Small intestine (tissue), 16 donors: ENCODE results near the gene SKI. TPM values are rescaled to one million over a fixed set of nuclear protein-coding genes. Genes with fewer than 3 reads are reported as not detected.

ENCODE experiments used
- DNase-seq, 2 donors: peaks; one replicate each; pipeline versions ENCODE4 v3.0.0 to v3.0.0-alpha.2; 2013
- FAIRE-seq: peaks from 2 replicates; lab custom pipeline; 2012; peaks lifted over from hg19 to GRCh38; lab: Jason Lieb, UNC
- H3K27ac ChIP-seq, 3 donors: one replicate each; pipeline ENCODE4 v1.5.1; 2013; ENCODE audit warnings: low read length in 2 of 3, mild to moderate bottlenecking in 2 of 3, control low read depth in 1 of 3, inconsistent platforms in 1 of 3, low read depth in 1 of 3, moderate library complexity in 1 of 3
- H3K27me3 ChIP-seq, 3 donors: one replicate each; pipeline ENCODE4 v1.6.1; 2013; ENCODE audit warnings: low read length in 3 of 3, inconsistent platforms in 1 of 3; ENCODE audit not compliant: control insufficient read depth in 3 of 3, insufficient read depth in 3 of 3
- H3K36me3 ChIP-seq, 3 donors: one replicate each; pipeline ENCODE4 v1.6.1; 2013; ENCODE audit warnings: low read length in 3 of 3, inconsistent platforms in 1 of 3, low read depth in 1 of 3, mild to moderate bottlenecking in 1 of 3, moderate library complexity in 1 of 3; ENCODE audit not compliant: control insufficient read depth in 3 of 3, insufficient read depth in 2 of 3
- H3K4me1 ChIP-seq, 3 donors: one replicate each; pipeline ENCODE4 v1.6.1; 2013; ENCODE audit warnings: low read length in 2 of 3, inconsistent platforms in 1 of 3, low read depth in 1 of 3, mild to moderate bottlenecking in 1 of 3, moderate library complexity in 1 of 3; ENCODE audit not compliant: control insufficient read depth in 3 of 3, insufficient read depth in 2 of 3
- H3K4me3 ChIP-seq, 3 donors: one replicate each; pipeline ENCODE4 v1.5.1; 2013; ENCODE audit warnings: low read length in 3 of 3, control low read depth in 1 of 3, inconsistent platforms in 1 of 3, low read depth in 1 of 3, mild to moderate bottlenecking in 1 of 3, moderate library complexity in 1 of 3
- H3K9me3 ChIP-seq, 2 donors: one replicate each; pipeline ENCODE4 v1.6.1; 2013; ENCODE audit warnings: low read depth in 1 of 2, low read length in 1 of 2; ENCODE audit not compliant: control insufficient read depth in 2 of 2, insufficient read depth in 1 of 2
- WGBS, 3 donors: extraction: QIAGEN DNeasy Blood & Tissue Kit; methylation state at CpG; one replicate each; pipeline ENCODE4 v1.1.7; 2013; 5-methylcytosine and 5-hydroxymethylcytosine counted together
- long read RNA-seq, 10 donors: transcript quantifications; one replicate each; lab custom pipeline, GENCODE V29; 2026
- polyA plus RNA-seq, 4 donors: library from polyadenylated mRNA; stranded (reverse) in 3 of 4; unstranded in 1 of 4; fragments of 200-250 nt in 3 of 4; fragments of 120-200 nt in 1 of 4; gene quantifications; one replicate each; pipeline versions ENCODE4 v1.2.1 to v1.2.3, GENCODE V29; 2013
- donor health status: healthy with polysubstance abuse.
- donor health status: control.
- donor health status: control.
- donor health status: Bipolar disorder and iron deficiency.
- donor health status: healthy.

The SKI gene
- polyA plus RNA-seq, result 10 to 100 TPM in 2 of 4 donors, 1 to 10 TPM in 2; 4.2 to 45.1 (median 11.6) TPM
- long read RNA-seq, donor 1, result 0 reads
- long read RNA-seq, donor 2, full-length matches to known transcripts, result 1 of 1 reads
- long read RNA-seq, donor 2, partial matches to known transcripts, result 0 of 1 reads
- long read RNA-seq, donor 2, other reads (novel, unspliced or antisense), result 0 of 1 reads
- long read RNA-seq, donor 3, full-length matches to known transcripts, result 1 of 21 reads
- long read RNA-seq, donor 3, partial matches to known transcripts, result 20 of 21 reads
- long read RNA-seq, donor 3, other reads (novel, unspliced or antisense), result 0 of 21 reads
- long read RNA-seq, donor 4, result 0 reads
- long read RNA-seq, donor 5, full-length matches to known transcripts, result 1 of 1 reads
- long read RNA-seq, donor 5, partial matches to known transcripts, result 0 of 1 reads
- long read RNA-seq, donor 5, other reads (novel, unspliced or antisense), result 0 of 1 reads
- long read RNA-seq, donor 6, full-length matches to known transcripts, result 2 of 12 reads
- long read RNA-seq, donor 6, partial matches to known transcripts, result 10 of 12 reads
- long read RNA-seq, donor 6, other reads (novel, unspliced or antisense), result 0 of 12 reads
- long read RNA-seq, donor 7, result 0 reads
- long read RNA-seq, donor 8, result 0 reads
- long read RNA-seq, donor 9, result 0 reads
- long read RNA-seq, donor 10, full-length matches to known transcripts, result 4 of 40 reads
- long read RNA-seq, donor 10, partial matches to known transcripts, result 36 of 40 reads
- long read RNA-seq, donor 10, other reads (novel, unspliced or antisense), result 0 of 40 reads

DNA sequence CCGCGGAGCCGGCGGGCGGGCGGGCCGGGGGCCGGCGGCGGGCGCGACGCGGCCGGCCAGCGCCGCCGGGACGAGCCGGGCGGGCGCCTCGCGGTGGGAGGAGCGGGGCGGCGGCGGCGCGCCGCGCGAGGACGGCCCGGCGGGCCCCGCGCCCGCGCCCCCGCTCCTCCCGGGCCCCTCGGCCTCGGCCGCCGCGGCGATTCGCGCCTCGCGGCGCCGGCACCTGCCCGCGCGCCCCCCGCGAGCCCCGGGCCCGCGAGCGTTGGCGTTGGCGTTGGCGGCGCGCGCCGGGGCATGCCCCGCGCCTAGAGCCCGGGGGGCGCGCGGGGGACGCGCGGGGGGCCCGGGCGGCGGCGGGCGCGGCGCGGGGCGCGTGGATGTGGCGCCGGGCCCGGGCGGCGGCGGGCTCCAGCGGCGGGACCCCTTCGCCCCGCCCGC lies at the start of gene SKI:
SKI (plus strand) TSS at position 163 of the 438 bp plus-strand sequence. CDS start 448 bp downstream, outside the sequence.
- Histone ChIP-seq H3K36me3 (peaks cover 0 to 39% (median 0%) of the 10 kb centered on the region in 3 donors), H3K27me3 (no peaks in the 10 kb centered on the region), H3K27ac (peak within 1 kb of the TSS; percentile 97 to 98 (median 98)), H3K4me3 (peak within 1 kb of the TSS; percentile 74 to 84 (median 78)), H3K9me3 (no peaks in the 10 kb centered on the region), H3K4me1 (peaks cover 3 to 33% (median 8%) of the 10 kb centered on the region in 3 donors)
- FAIRE-seq, result no peak
- 1% methylated on average over 100 of the region's 100 CpGs; no CpG with 5 or more reads in 2 of the 3 donors for WGBS, 3 donors
- DNase-seq, result no peak

DNA sequence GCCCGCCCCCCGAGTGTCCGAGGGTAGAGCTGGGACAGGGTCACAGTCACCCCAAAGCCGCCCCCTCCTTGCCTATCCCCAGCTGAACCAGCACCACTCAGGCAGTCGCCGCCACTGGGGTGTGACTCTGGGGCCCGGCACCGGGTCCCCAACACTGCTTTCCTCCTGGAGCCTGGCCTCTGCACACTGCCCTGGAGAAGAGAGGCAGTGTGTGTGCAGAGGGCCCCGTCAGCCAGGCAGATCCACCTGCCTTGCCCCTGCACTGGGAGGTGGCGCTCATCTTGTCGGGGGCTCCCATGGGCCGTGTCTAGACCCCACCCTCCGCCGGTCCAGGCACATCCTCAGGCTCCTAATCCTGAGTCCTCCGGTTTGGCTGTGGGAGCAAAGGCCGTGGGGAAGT lies 49.2 kb upstream of the SKI start:
- Histone ChIP-seq H3K36me3 (peaks cover 0 to 94% (median 16%) of the 10 kb centered on the region in 3 donors), H3K4me1 (no peaks in the 10 kb centered on the region), H3K27ac (no peak overlapping the region), H3K27me3 (no peaks in the 10 kb centered on the region), H3K9me3 (no peaks in the 10 kb centered on the region), H3K4me3 (no peak overlapping the region)
- WGBS, 3 donors, result 87 to 90% (median 88%) methylated on average over 12 to 16 of the region's 16 CpGs
- no peak for FAIRE-seq
- DNase-seq, result no peak

DNA sequence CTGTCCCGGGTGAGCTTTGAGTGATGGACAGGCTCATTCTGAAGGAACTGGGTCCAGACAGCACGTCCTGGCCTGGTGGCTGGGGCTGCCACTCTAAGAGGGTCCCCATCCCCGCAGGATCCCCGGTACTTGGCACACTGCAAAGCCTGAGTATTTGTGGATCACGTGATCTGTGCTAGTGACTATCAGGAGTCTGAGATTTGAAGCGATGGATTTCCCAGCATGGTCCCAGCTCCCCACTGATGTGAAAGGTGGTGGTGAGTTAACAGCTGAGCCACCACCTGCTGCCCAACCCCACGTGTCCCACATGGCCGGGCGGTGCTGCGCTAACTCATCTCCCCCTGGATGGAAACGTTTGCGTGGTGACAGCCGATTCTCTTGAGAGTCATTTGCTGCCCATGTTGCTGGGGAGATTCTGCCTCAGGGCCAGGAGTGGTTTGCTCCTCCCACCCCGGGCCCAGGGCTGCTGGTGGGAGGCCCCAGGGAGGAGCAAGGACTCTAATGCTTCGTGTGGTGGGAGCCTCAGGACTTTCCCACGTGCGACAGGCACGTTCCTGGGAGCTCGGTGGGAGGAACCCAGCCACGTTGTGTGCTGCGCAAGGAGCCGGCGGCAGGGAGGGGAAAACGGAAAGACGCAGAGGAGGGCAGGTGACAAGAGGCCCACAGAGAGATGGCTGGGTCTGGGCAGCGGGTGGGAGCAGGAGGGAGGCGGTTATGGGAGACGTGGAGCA lies 48.7 kb upstream of the SKI start:
- DNase-seq, result no peak
- WGBS, 3 donors, result 76 to 79% (median 78%) methylated on average over 28 of the region's 28 CpGs

GRCh38 chr1:2180297-2181245 lies 47.5 kb upstream of the SKI start:
- Histone ChIP-seq H3K4me1 (no peaks in the 10 kb centered on the region), H3K27me3 (no peaks in the 10 kb centered on the region), H3K27ac (no peak overlapping the region), H3K36me3 (peaks cover 6 to 96% (median 16%) of the 10 kb centered on the region in 3 donors), H3K9me3 (no peaks in the 10 kb centered on the region), H3K4me3 (no peak overlapping the region)
- WGBS, 3 donors, result 91 to 93% (median 93%) methylated on average over 57 to 58 of the region's 58 CpGs
- FAIRE-seq (no peak), DNase-seq (no peak)

More for the DNA sequence above, 48.7 kb upstream of the SKI start:
- FAIRE-seq, result no peak
- Histone ChIP-seq H3K27ac (no peak overlapping the region), H3K27me3 (no peaks in the 10 kb centered on the region), H3K4me3 (no peak overlapping the region), H3K36me3 (peaks cover 0 to 94% (median 16%) of the 10 kb centered on the region in 3 donors), H3K4me1 (no peaks in the 10 kb centered on the region), H3K9me3 (no peaks in the 10 kb centered on the region)

GRCh38 chr1:2181271-2181670 lies 46.8 kb upstream of the SKI start:
- no peaks in the 10 kb centered on the region for H3K4me1 ChIP-seq
- H3K9me3 ChIP-seq, result no peaks in the 10 kb centered on the region
- no peak overlapping the region for H3K4me3 ChIP-seq
- FAIRE-seq (no peak), DNase-seq (no peak)
- no peak overlapping the region for H3K27ac ChIP-seq
- H3K36me3 ChIP-seq, result peaks cover 6 to 96% (median 20%) of the 10 kb centered on the region in 3 donors
- H3K27me3 ChIP-seq, result no peaks in the 10 kb centered on the region
- WGBS, 3 donors, result 92 to 97% (median 95%) methylated on average over 13 to 14 of the region's 14 CpGs

- WGBS, 3 donors, result 89 to 94% (median 93%) methylated on average over 11 of the region's 11 CpGs
- Histone ChIP-seq H3K4me1 (no peaks in the 10 kb centered on the region), H3K27me3 (no peaks in the 10 kb centered on the region), H3K36me3 (peaks cover 7 to 96% (median 20%) of the 10 kb centered on the region in 3 donors), H3K4me3 (no peak overlapping the region), H3K9me3 (no peaks in the 10 kb centered on the region), H3K27ac (no peak overlapping the region)
- FAIRE-seq (no peak), DNase-seq (no peak)
Observed at GRCh38 chr1:2181752-2182151, 46.4 kb upstream of the SKI start.

DNA sequence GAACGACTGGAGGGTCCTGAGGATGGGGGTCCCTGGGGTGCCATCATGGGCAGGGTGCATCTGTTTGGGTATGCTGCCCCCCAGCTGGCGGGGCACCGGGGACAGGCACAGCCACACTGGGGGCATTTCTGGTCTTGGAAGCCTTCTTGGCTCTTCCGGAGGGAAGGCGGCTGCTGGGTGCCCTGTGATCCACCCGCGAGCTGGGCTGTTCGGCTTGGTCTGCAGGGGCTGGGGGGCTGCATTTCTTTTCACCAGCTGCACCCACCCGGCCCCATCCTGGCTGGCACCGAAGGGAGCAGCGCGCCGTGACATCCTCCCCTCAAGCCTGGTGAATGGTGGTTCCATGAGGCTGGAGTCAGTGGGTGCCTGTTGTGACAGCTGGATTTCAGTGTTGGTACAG lies 45.7 kb upstream of the SKI start:
- no peaks in the 10 kb centered on the region for H3K4me1 ChIP-seq
- DNase-seq, result no peak
- H3K4me3 ChIP-seq, result no peak overlapping the region
- H3K9me3 ChIP-seq, result no peaks in the 10 kb centered on the region
- H3K27me3 ChIP-seq, result no peaks in the 10 kb centered on the region
- 96 to 97% (median 96%) methylated on average over 13 of the region's 13 CpGs for WGBS, 3 donors
- FAIRE-seq, result no peak
- no peak overlapping the region for H3K27ac ChIP-seq
- H3K36me3 ChIP-seq, result peaks cover 7 to 93% (median 16%) of the 10 kb centered on the region in 3 donors
